NT2/D1 (cell line): ENCODE measurements around the gene RHOB.

Experiments
- YY1 ChIP-seq: IDR thresholded peaks from 2 replicates; pipeline ENCODE4 v1.6.1; 2011; ENCODE audit not compliant: insufficient read length, insufficient read depth
- ZNF274 ChIP-seq: IDR thresholded peaks from 2 replicates; pipeline ENCODE4 v1.6.1; 2011; ENCODE audit warnings: mild to moderate bottlenecking, low read depth, low read length

DNA sequence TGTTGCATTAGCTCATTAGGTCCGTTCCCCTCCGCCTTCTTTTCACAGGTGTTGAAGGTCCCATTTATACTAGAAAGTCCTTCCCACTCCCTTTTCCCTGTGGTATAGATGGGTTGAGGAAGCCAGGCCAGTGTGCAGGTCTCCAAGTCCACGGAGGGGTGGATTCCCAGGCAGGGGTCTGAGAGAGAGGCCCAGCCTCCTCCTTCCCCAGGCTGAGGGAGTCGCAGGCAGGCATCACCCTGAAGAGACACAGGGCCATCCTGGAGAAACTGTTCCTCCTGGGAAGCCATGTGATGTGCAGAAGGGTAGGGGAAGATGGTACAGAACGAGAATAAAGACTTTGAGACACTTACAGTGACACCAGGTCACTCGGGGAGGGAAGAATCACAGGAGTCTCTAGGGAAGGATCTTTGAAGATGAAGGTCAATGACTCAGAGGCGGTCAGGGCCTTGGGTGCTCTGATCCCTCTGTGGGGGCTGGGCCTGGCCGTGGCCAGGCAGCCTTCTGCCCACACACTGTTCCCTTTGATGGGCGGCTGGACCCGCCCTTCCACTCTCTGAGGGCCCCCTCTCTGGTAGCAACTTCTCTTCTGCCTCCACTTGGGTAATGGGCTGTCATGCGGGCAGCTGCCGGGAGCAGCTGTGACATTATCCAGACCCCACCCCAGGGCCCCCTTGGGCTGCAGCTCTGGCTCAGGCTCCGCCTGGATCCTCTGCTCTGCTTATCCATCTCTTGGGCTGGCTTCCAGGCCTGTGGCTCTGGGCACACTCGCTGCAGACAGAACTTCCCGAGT lies 45.1 kb downstream of the RHOB start:
- TF ChIP-seq ZNF274 (no peak), YY1 (no peak)
